NCI-H524 treated with DMSO at 0.1 percent for 48 hours (cell line): ENCODE measurements around the gene IDE.
A peak's percentile ranks its signal among the peaks of the same experiment; 100 is the strongest.
"Not testable (repeated sequence)": the region's sequence is repeated elsewhere in the genome, so short reads cannot be mapped to it uniquely, and the experiment has no call there.

Experiments
- DNase-seq: peaks from one replicate; lab custom pipeline; 2025; lab: John Stamatoyannopoulos, UW

Gene IDE

DNA sequence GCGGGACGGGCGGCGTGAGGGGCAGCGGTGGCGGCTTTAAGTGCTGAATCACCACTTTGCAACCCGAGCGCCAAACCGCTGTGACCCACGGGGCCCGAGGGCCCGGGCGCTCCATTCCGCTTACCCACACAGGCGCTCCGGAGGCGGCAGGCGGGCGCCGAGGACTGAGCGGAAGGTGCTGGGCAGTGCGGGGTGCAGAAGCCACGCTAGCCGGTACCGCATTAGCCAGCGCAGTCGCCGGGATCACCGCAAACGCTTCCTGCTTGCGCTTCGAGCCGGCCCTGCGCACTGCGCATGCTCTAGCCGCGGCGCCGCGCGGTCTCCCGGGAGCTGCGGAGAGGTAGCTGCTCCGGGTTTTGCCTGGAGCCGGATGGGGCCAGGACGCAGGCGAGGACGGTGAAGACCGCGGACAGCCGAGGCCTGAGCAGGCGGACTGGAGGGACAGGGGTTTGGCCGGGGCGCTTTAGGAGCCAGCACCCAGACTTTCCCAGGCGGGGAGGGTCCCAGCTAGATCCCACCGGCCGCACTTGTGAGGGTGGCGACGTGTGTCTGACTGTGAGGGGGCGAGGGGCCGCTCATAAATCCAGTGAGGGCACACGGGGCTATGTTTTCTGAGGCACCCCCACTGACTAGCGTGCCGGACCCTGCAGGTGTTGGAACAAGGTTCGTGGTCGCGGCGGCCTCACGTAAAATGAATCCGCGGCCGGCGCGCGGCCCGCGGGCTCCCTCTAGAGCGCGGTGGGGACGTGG is at the start of gene IDE:
TSS of gene IDE (minus strand) at position 296 of the 750 bp plus-strand sequence. CDS start at position 222, 74 bp downstream.
- no peak for DNase-seq

- DNase-seq = no peak
These were observed 45.5 kb upstream of the IDE start for GRCh38 chr10:92619368-92619767.

GRCh38 chr10:92615515-92615914 is 41.6 kb upstream of the IDE start:
- no peak for DNase-seq

GRCh38 chr10:92604841-92605240 is 30.9 kb upstream of the IDE start:
- no peak for DNase-seq

- DNase-seq = no peak
These were observed 24.4 kb upstream of the IDE start for GRCh38 chr10:92598321-92598720.

DNA sequence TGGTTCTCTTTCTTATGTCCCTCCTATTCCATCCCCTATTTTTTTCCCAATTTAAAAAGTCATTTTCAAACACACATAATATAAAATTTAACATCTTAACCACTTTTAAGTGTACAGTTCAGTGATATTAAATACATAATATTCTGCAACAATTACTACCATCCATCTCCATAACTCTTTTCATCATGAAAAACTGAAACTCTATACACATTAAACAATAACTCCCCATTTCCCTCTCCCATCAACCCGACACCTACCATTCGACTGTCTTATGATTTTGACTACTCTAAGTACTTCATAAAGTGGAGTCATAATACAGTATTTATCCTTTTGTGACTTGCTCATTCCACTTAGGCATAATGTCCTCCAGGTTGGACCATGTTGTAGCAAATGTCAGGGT is 21.6 kb upstream of the IDE start:
- no peak for DNase-seq

- DNase-seq = no peak
These were observed 20.0 kb upstream of the IDE start for GRCh38 chr10:92593619-92594588.

DNA sequence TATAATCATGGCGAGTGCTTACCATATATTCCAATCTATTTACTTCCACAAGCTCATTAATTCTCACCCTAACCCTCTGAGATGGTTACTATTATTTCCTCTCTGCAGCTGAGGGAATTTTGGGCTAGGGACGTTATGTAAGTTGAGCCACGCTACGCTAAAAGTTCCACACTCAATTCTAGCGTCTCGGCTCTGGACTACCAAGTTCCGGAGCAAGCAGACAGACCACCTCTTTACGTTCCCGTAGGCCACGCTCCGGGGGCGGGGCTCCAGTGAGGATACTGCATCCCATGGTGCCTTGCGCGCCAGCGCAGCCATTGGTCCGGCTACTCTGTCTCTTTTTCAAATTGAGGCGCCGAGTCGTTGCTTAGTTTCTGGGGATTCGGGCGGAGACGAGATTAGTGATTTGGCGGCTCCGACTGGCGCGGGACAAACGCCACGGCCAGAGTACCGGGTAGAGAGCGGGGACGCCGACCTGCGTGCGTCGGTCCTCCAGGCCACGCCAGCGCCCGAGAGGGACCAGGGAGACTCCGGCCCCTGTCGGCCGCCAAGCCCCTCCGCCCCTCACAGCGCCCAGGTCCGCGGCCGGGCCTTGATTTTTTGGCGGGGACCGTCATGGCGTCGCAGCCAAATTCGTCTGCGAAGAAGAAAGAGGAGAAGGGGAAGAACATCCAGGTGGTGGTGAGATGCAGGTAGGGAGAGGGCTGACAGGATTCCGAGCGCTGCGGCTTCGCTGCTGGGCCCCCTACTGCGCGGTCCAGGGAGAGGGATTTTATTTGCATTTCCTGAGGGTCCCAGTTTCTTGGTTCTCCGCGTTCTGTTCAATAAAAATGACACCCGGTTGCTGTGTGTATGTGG is 19.1 kb upstream of the IDE start, which contains the start of gene KIF11:
TSS of gene KIF11 (plus strand) at position 370 of the 858 bp plus-strand sequence. CDS start at position 616, 246 bp downstream.
- peak; percentile 47 for DNase-seq

DNA sequence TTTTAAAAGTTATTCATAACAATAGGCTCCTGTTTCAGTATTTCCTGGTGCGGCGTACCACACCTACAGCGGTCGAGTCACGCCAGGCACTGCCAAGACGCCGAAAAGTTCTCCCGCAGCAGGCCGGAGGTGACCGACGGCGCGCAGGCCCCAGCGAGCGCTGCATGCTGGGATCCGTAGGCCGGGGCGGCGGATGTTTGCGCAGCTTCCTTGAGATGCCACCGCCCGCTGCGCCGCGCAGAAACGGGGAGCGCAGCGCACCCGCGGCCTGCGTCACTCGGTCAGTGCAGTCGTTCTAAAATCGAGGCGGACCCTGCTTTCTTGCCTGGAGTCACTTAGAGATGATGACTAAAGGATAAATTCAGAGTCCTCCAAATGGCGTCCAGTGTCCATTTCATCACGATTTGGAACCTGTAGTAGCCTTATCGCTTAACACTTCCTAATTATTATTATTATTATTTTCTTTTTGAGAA is 17.7 kb upstream of the IDE start:
- peak; percentile 19 for DNase-seq

- peak; percentile 18 for DNase-seq
These were observed 17.0 kb upstream of the IDE start for GRCh38 chr10:92590623-92591549.

DNA sequence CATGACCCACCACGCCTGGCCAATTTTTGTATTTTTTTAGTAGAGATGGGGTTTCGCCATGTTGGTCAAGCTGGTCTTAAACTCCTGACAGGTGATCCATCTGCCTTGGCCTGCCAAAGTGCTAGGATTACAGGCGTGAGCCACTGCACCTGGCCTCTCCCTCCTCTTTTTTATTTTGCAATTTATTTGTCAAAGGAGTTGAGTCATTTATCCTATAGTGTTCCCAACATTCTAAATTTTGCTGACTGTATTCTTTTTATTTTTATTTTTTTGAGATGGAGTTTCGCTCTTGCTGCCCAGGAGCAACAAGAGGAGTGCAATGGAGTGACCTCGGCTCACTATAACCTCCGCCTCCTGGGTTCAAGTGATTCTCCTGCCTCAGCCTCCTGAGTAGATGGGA is 8.5 kb upstream of the IDE start:
- not testable (repeated sequence) for DNase-seq

DNA sequence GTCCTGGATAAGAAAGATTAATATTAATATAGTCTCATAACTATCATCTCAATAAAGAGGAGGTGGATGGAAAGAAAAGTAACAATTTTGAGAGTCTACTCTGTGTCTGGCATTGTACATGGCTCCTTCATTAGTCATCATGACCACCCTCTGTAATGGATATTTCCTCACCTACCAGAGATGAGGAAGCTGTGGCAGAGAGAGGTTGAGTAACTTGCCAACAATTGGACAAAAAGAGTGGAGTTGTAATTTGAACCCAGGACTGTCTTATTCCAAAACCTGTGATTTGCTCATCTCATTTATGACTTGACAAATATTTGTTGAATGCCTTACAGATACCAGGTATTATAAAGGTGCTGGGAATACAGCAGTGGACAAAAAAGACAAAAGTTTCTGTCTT is 2.1 kb upstream of the IDE start:
- no peak for DNase-seq

- DNase-seq = no peak
These were observed 812 bp upstream of the IDE start for GRCh38 chr10:92574548-92575261.

GRCh38 chr10:92573091-92573797 is 649 bp downstream of the IDE start:
- no peak for DNase-seq

DNA sequence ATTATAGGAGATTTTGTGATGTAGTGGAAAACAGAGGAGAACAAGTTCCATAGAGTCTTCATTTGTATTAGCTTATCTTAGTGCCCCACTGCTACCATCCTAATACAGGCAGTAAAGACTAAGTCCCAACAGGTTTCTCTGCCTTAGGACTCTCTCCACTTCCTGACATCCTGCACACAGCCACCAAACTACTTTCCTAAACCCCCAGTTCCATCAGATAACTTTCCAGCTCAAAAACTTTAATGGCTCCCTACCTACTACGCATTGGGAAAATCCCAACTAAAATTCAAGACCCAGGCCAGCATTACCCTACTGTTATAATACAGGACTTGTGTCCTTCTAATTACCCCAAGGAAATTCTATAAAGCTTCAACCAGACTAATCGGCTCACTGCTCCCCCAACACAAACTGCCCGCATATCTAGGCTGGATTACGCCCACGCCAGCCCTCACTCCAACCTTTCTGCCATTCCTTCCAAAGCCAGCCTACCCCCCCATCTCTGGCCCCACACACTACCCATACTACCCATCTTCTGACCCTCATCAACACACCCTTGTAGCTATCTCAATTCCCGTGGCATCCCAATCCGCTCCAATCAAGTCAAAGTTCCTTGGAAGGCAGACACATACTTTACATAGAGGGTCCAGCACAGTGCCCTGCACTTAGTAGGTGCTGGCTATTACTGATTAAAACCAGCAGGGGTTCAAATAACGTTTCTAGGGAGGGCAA is 1.4 kb downstream of the IDE start:
- no peak for DNase-seq

DNA sequence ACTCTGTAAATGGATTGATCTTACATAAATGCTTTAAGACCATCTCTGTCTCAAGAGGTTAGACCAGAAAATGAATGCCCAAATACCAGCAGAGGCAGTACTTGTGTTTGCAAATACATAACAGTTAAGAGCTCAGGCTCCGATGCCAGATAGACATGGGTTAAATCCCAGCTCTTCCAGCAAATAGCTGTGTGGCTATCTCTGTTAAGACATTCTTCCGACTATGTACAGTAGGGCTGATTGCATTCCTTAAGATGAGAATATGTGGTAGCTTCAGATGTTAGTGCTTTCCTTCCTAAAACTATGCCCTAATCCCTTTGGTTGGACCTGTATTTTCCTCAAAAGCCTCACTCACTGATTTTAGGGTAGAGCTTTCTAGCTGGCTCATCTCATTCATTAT is 2.2 kb downstream of the IDE start:
- no peak for DNase-seq

- DNase-seq = not testable (repeated sequence)
These were observed 4.2 kb downstream of the IDE start for GRCh38 chr10:92569663-92570062.

GRCh38 chr10:92569071-92569470 is 4.8 kb downstream of the IDE start:
- DNase-seq = no peak
